HG02938 (cell line): ENCODE measurements around the gene ATOX1.
A peak's percentile ranks its signal among the peaks of the same experiment; 100 is the strongest.
"Not testable (repeated sequence)": the region's sequence is repeated elsewhere in the genome, so short reads cannot be mapped to it uniquely, and the experiment has no call there.

ENCODE experiments used
- ATAC-seq: cut with Tn5 transposase; IDR thresholded peaks from one replicate; pipeline ENCODE4 v1.9.1; 2021; ENCODE audit warnings: mild to moderate bottlenecking, moderate library complexity; ENCODE audit not compliant: unreplicated experiment

The ATOX1 gene, protein sequence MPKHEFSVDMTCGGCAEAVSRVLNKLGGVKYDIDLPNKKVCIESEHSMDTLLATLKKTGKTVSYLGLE

DNA sequence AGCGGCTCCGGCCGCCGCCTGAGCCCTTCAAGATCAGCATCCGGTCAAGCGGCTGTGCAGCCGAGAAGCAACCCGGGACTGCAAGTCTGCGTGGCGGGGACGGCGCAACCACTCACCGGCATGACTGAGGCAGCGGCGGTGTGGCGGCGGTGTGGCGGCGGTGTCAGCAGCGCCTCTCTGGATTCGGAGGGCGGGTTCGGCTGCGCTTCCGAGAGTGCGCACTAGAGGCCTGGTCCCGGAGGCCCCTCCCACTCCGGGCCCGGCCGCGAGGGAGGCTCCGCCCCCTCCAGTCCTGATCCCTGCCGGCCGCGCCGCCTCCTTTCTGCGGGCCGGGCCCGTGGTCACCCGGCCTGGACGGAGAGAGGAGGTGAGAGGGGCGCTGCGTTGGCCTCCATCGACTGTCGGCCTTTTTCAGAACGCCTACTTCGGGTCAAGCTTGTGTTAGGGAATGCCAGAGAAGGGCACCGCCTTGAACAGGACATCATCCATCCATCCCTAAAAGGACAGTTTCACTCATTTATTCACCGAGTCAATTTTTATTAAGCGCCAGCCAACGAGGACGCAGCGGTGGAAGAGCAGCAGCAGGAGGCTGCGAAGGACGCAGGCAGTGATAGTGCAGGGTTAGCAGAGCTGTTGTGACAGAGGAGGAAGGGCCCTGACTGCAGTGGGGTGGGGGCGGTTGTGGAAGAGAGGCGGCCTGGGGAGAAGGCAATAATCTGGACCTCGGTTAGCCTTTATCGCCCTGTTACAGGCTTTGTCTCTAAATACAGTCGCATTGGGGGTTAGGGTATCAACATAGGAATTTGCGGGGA lies at the start of gene ATOX1:
Gene ATOX1, minus strand, starts transcription at position 202 of the 812 bp plus-strand sequence. Its CDS starts 80 bp downstream, at position 122.
- ATAC-seq, result peak; percentile 93

DNA sequence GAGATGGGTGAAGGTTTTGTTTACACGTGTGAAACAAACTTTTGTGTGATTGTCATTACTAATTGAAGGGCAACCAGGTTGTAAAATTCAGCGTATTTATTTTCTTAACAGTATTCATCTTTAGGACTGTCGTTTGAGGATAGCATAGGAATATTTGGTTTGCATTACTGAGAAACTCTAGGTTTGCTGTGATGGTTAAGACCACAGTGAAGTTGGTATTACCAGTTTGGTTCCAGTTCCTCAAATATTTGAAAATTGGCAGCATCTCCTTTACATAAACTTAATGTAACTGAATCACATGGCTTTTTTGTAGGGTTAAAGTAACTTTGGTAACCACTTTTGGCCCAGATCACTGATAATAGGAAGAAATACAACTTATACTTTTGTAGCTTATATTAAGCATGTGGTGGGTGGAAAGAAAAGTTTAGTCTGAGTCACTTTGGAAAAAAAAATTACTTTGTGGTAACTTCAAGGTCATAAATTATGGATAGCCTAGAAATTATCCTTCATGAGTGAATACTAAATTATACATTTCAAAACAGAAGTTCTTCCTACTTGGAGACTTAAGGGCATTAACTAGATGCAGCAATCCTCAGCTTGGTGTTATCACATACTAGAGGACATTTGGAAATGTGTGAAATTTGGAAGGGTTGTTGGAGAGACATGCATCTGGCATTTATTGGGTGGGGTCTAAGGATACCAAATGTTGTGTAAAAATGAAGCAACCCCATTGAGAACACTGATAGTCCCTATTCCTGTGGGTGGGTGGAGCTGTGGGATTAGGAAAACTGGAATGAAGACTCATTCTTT lies 47.2 kb upstream of the ATOX1 start:
- ATAC-seq, result no peak

DNA sequence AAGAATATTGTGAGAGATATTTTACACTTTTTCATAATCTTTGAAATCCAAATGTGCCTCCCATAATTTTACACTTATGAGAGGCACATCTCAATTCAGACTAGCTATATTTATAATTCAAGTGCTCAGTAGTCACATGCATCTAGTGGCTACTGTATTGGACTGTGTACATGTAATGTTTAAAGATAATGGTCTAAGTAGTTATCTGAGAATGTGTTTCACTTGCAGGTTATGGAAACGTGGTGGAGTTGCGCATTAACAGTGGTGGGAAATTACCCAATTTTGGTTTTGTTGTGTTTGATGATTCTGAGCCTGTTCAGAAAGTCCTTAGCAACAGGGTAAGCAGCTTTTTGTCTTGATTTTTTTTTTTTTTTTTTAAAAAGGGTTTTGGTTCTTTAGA lies 42.1 kb upstream of the ATOX1 start:
- peak; percentile 87 for ATAC-seq

DNA sequence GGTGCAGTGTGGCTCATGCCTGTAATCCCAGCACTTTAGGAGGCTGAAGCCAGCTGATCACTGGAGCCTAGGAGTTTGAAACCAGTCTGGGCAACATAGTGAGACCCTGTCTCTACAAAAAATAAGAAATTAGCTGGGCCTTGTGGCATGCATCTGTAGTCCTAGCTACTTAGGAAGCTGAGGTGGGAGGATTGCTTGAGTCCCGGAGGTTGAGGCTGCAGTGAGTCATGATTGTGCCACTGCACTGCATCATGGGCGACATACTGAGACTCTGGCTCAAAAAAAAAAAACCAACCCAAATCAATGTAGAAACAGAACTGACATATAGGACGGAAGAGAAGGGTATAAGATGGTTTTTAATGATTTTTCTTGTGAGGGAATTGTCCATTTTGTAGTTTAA lies 41.0 kb upstream of the ATOX1 start:
- no peak for ATAC-seq

DNA sequence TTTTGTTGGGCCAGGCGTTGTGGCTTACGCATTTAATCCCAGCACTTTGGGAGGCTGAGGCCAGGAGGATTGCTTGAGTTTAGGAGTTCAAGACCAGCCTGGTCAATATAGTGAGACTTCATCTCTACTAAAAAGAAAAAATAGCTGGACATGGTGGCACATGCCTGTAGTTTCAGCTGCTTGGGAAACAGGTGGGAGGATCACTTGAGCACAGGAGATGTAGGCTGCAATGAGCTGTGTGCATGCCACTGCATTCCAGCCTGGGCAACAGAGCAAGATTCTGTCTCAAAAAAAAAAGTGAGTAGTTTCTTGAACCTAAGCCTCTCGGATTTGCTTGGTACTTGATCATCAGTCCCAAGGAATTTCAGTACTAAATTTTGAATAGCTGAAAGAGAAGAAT lies 40.2 kb upstream of the ATOX1 start:
- ATAC-seq, result no peak

DNA sequence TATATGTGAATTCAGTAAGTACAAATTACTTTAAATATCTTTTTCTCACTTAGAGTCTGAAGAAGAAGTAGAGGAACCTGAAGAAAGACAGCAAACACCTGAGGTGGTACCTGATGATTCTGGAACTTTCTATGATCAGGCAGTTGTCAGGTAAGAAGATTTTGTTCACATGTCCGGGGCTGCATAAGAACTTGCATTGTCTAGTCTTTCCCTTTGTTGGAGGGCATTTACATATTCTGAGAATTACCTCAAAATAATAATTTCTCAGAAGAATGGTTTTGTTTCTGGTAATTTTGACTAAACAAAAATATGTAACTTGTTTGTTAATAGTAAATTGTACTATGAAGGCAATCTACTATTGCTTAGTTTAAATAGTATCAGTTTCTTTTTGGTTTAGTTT lies 37.0 kb upstream of the ATOX1 start:
- ATAC-seq, result no peak

DNA sequence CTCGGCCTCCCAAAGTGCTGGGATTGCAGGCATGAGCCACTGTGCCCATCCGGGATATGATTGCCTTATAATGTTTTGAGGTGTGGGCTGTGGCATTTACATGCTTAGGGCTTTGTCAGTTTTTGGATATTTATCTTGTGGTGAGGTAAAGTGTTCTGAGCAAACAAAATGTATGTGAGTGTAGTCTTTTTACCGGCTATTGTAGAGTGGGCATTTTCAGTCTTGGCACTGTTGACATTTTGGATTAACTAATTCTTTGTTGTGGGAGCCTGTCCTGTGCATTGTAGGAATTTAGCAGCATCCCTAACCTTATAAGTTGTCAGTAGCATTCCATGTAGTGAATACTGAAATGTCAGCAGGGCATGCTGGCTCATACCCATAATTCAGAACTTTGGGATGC lies 34.9 kb upstream of the ATOX1 start:
- ATAC-seq, result no peak

DNA sequence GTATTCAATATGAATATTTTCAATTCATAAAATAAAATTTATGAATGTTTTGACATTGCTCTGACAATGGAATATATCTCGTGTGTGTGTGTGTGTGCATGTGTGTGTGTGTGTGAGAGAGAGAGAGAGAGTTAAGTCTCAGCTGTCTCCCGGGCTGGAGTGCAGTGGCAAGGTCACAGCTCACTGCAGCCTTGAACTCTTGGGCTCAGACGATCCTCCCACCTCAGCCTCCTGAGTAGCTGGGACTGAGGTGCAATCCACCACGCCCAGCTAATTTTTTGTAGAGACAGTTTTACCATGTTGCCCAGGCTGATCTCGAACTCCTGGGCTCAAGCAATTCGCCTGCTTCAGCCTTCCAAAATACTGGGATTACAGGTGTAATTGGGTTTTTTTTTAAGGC lies 29.4 kb upstream of the ATOX1 start:
- ATAC-seq, result no peak

DNA sequence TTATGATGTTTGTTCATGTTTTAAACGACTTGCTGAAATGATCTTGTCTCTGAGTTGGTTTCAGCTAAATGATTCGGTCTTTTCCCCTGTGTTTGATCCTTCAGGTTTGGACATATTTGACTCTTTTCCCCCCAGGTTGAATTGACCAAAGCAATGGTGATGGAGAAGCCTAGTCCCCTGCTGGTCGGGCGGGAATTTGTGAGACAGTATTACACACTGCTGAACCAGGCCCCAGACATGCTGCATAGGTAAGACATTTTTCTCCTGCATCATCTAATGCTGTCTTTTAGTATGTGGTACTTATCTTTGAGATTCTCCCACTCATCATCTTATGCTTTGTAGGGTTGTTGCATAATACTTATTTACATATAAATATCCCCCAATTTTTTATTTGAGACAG lies 28.0 kb upstream of the ATOX1 start:
- no peak for ATAC-seq

DNA sequence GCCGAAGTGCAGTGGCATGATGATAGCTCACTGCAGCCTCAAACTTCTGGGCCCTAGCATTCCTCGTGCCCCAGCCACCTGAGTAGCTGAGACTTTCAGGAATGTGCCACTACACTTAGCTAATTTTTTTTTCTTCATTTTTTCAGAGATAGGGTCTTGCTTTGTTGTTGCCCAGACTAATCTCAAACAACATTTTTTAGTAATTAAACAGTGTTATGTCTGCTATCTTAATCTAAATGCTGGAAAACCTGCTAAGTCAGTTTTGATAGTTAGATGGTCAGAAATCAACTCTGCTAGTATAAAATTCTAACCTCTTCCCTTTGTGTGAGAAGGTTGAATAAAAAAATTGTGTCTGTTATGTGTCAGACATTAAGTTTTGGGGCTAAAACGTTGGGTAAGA lies 25.7 kb upstream of the ATOX1 start:
- no peak for ATAC-seq

DNA sequence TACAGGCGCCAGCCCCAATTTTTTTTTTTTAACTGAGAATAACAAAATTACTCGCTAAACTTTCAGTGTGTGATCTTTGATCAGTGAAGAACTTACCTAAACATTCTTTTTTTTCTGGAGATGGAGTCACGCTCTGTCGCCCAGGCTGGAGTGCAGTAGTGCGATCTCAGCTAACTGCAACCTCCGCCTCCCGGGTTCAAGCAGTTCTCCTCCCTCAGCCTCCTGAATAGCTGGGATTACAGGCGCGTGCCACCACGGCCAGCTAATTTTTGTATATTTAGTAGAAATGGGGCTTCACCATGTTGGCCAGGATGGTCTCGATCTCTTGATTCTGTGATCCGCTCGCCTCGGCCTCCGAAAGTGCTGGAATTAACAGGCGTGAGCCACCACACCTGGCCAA lies 25.2 kb upstream of the ATOX1 start:
- not testable (repeated sequence) for ATAC-seq

DNA sequence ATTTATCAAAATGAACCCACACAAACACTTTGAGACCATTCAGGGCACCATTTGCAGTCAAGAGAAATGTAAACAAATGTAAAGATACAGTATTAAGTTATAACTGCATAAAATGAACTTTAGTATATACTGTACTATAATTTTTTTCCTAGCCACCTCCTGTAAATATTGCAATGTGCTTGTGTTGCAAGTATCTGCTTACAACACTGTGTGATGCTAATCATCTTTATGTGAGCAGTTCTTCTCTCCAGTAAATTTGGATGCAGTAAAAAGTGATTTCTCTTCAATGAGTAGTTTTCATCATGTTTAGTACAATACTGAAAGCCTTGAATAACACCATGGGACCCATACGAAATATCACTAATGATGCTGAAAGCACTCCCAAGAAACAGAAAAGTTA lies 22.8 kb upstream of the ATOX1 start:
- ATAC-seq, result no peak

DNA sequence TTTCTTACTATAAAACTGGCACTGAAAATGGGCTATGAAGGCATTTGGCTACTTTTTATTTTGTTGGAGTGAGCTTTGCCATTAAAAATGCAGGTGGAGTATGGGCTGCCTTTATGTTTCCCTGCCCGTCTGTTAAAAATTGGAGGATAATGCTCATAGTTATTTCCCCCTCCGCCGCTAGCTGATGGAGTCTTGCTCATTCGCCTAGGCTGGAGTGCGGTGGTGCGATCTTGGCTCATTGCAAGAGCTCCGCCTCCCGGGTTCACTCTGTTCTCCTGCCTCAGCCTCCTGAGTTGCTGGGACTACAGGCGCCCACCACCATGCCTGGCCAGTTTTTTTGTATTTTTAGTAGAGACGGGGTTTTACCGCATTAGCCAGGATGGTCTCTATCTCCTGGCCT lies 21.9 kb upstream of the ATOX1 start:
- ATAC-seq, result no peak

DNA sequence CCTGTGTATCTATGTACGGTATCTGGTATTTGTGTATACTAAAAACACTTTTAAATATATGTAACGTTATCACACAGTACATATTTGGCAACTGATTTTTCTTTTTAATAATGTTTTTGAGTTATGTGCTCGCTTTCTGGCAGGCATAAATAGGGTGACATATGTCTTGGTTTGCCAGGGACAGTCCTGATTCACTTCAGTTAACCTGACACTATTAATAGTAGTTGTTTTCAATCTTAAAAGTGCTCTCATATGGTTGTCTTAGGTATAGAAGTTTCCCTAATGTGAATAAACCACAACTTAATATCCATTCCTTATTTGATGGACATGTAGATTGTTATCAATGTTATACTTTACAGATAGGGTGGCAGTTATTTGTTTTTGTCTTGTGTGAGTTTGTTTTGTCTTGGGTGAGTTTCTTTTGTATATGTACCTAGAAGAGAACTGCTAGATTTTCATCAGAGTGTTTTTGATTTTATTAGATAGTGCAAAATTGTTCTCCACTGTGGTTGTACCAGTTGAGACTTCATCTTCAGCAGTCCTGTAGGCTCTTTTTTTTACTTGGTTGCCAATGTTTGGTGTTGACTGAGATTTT lies 21.2 kb upstream of the ATOX1 start:
- ATAC-seq, result no peak

DNA sequence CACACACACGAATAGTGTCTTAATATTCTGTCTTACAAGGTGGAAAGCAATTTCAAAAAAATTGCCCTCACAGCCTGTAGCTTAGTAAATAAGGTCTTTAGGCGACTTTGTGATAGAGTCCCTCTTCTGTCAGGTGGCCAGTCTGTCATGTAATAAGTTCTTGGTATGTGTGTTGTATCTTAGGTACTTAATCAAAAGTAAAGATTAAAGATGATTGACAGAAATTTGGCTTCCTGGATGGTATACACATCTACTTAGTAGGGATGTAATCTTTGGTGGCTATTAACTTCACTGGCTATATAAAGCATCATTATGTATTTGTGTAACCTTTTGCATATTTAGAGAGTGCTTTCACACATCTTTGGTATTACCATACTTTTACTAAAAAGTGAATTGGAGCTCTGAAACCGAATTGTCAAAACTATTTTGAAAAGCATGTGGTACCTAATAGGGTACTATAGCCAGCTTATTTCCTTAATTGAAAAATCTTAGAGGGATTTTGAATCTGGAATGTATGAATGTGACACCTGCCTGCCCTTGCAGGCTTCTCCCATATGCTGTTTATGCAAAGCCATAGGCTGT lies 16.7 kb upstream of the ATOX1 start:
- no peak for ATAC-seq

DNA sequence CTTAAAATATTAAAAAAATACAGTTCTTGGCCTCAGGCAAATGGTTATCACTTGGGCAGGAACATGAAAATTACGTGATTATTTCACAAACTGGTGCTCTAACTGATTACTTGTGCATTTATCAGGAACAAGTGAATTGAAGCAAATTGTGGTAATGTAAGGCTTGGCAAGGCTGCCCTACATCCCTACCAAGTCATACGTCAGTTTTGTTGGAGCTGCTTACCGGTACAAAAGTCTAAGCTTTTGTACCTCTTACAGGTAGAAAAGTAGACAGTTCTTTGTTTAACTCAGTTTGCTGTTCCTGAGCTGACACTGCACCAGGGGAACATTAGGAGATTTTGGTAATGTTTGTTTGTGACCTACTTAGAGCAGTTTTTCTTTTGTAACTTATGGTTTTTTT lies 15.5 kb upstream of the ATOX1 start:
- ATAC-seq, result no peak

DNA sequence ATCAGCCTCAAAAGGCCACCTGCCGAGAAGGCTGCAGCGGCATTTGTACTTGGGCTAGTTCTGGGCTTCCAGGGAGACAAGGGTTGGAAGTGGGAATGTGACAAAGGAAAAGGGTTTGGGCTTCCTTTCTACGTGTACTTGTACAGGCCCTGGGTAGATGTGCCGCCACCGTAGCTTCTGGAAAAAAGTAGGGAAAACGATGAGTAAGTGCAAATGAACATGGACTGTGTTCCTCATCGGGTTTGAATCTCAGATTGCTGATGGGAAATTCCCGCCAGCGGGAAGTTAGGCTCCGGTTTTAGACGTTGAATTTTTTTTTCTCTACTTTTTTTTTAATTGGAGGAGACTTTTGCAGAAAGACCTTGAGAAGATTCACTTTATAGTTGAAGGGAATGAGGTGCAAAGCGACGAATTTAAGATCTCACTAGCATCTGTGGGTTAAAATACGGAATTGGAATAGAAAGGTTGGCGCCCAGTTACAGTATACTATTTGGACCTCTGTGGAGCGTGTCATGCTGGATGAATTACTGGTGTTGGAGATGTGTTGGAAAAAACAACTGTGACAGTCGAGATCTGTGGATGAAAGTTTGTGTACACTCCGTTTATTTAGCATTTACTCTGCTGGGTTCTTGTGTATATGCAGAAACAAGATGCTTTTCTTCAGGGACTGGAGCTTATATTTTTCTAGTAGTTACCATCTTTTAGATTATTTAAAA lies 14.6 kb upstream of the ATOX1 start:
- ATAC-seq, result no peak

DNA sequence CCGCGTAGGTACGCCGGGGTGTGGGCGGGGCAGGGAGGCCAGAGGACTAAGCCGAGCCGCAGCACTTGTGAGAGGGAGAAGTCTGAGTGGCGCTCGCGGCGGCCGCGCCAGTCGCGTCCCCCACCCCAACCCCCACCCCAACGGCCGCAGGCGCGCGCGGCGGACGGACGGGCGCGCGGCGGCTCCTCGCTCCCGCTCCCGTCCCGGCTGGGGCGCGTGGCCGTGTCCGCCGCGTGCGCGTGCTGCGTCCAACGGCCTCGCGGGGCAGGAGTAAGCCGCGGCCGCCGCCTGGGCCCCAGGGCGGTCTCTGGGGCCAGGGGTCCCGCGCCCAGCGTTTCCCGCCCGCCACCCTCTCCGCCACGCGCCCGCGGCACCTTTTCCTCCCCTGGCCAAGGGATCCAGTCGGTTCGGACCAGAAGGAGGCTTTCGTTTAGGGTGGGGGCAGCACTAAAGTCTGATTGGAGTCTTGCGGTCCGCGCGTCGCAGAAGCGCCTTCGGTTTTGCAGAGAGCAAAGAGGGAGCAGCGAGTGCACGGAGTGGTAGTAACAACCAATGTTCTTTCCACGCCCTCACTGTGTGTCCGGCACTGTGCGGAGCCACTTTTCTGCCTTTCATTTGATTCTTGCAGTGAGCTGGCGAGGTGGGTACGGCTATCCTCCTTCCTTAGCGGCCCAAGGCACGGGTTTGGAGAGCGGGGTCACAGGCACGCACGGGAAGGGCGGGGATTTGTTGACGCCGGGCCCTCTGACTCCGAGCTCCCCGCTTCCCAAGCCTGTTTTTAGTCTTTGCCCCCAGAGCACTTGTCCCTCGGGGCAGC lies 13.8 kb upstream of the ATOX1 start:
- ATAC-seq, result peak; percentile 2

DNA sequence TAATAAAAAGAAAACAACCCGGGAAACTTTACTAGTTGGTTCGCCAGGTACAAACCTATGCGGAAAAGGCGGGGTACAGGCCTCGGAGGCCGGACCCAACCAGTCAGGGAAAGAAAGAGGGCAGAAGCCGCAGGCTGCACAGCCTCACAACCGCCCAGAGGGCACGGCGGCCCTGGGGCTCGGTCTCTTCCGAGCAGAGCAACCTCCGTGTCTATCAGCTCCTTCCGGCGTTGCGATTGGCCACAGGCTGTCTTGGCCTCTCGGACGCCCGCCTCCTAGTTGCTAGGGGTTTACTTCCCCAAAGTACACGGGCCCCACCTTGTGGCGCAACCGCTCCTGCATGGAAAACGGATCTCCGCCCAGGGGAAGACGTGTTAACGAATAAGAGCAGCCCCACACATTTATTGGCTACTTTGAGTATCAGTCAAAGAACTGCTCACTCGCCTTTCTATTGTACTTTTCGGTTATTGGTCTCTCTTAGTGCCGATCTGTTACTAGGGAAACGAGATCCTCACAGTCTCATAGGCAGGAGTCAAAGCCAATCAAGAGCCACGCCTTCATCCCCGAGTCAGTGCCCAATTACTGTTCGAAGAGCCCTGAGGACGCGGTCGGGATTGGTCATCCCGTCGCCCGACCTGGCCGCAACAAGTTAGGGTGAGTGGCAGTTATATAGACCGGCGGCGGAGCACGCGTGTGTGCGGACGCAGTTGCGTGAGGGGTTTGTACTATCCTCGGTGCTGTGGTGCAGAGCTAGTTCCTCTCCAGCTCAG lies 13.0 kb upstream of the ATOX1 start, which contains the start of gene G3BP1:
Gene G3BP1, plus strand, starts transcription at position 696 of the 770 bp plus-strand sequence. CDS start 14,667 bp downstream, outside the sequence.
- ATAC-seq, result peak; percentile 82
